ENCODE measurements around the gene ELMOD1.

Gene ELMOD1

GRCh38 chr11:107691000-107691750 is 100.2 kb downstream of the ELMOD1 start:
- DNase-seq = no peak

- DNase-seq = no peak
Measured at GRCh38 chr11:107695446-107695845, 104.5 kb downstream of the ELMOD1 start.

- no peak for DNase-seq
Measured at GRCh38 chr11:107696140-107696539, 105.2 kb downstream of the ELMOD1 start.

- no peak for DNase-seq
Measured at GRCh38 chr11:107697291-107697690, 106.3 kb downstream of the ELMOD1 start.

GRCh38 chr11:107699371-107700285 is 108.7 kb downstream of the ELMOD1 start:
- DNase-seq = no peak

GRCh38 chr11:107702109-107702660 is 111.2 kb downstream of the ELMOD1 start:
- DNase-seq = no peak

- no peak for DNase-seq
Measured at GRCh38 chr11:107702723-107703122, 111.8 kb downstream of the ELMOD1 start.

- no peak for DNase-seq
Measured at GRCh38 chr11:107704451-107704850, 113.5 kb downstream of the ELMOD1 start.

GRCh38 chr11:107705027-107705426 is 114.1 kb downstream of the ELMOD1 start:
- DNase-seq = no peak

GRCh38 chr11:107706531-107706930 is 115.6 kb downstream of the ELMOD1 start:
- DNase-seq = no peak

- no peak for DNase-seq
Measured at GRCh38 chr11:107707215-107707671, 116.3 kb downstream of the ELMOD1 start.

- no peak for DNase-seq
Measured at GRCh38 chr11:107707807-107708206, 116.9 kb downstream of the ELMOD1 start.

GRCh38 chr11:107708792-107709191 is 117.8 kb downstream of the ELMOD1 start:
- DNase-seq = no peak

- no peak for DNase-seq
Measured at GRCh38 chr11:107710301-107710700, 119.4 kb downstream of the ELMOD1 start.

GRCh38 chr11:107711861-107712755 is 121.2 kb downstream of the ELMOD1 start, which contains the start of gene SLN:
Gene SLN, minus strand, starts transcription at chr11:107712056.
- DNase-seq = no peak

- no peak for DNase-seq
Measured at GRCh38 chr11:107713009-107713408, 122.1 kb downstream of the ELMOD1 start.
